ENCODE measurements around the gene DNPEP. TPM values are rescaled to one million over a fixed set of nuclear protein-coding genes. Genes with fewer than 3 reads are reported as not detected.

The DNPEP gene
- 35.7 and 41.8 TPM in 2 replicates for total RNA-seq

DNA sequence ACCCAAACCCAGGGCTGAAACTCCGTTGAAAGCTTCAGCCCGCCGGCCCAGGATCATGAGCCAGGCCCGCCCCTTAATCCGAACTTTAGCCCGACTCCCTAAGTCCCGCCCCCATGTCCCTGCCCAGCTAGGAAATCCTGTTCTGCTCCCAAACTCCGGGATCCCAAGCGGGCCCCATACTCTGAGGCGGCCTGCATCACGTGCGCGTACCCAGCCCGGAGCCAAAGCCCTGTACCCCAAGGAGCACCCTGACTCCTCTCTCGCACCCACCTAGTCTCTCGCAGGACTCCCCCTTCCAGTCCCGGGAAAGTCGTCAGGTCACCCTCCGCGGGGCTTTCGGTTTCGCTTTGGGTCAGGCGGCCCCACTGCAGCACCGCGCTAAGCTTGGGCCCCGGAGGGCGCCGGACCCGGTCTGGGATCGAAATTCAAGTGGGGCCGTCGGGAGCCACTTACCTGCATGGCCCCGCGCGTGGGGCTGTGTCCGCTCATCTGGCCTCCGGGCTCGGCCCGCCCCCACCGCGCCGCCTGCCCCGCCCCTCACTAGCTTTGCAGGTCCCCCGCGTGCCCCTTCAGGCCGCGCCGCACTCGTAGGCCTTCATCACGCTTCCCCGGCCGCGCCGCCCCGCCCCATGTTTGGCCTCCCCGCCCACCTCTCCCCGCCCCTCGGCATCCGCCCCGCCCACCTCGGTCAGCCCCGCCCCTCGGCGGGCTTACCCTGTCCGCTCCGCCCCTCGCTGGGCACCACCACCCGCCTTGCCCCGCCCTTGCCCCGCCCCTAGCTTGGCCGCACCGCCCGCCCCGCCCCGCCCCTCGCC is at the start of gene DNPEP:
TSS of gene DNPEP (minus strand) at position 607 of the 815 bp plus-strand sequence. CDS start at position 489, 118 bp downstream.

DNA sequence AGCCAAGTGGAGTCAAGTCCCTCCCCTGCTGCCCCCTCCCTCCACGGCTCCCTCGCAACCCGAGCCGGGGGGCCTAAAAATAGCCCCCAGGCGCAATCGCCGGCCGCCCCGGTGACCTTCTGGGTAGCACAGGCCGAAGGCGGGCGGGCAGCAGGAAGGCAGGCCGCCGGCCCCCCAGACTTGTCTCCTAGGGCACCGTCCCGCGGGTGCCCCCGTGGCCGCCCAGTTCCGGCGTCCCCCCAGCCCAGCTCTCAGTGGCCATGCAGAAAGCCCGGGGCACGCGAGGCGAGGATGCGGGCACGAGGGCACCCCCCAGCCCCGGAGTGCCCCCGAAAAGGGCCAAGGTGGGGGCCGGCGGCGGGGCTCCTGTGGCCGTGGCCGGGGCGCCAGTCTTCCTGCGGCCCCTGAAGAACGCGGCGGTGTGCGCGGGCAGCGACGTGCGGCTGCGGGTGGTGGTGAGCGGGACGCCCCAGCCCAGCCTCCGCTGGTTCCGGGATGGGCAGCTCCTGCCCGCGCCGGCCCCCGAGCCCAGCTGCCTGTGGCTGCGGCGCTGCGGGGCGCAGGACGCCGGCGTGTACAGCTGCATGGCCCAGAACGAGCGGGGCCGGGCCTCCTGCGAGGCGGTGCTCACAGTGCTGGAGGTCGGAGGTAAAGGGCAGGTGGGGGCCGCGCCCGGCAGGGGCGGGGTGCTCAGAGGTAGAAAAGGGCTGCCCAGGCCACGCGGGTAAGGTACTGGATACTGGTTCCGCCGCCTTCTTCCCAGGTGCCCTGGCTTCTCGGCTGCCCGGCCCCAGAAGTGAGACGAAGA is 47.2 kb upstream of the DNPEP start, which contains the start of gene SPEG:
TSS of gene SPEG (plus strand) at position 126 of the 808 bp plus-strand sequence. CDS start at position 261, 135 bp downstream.

DNA sequence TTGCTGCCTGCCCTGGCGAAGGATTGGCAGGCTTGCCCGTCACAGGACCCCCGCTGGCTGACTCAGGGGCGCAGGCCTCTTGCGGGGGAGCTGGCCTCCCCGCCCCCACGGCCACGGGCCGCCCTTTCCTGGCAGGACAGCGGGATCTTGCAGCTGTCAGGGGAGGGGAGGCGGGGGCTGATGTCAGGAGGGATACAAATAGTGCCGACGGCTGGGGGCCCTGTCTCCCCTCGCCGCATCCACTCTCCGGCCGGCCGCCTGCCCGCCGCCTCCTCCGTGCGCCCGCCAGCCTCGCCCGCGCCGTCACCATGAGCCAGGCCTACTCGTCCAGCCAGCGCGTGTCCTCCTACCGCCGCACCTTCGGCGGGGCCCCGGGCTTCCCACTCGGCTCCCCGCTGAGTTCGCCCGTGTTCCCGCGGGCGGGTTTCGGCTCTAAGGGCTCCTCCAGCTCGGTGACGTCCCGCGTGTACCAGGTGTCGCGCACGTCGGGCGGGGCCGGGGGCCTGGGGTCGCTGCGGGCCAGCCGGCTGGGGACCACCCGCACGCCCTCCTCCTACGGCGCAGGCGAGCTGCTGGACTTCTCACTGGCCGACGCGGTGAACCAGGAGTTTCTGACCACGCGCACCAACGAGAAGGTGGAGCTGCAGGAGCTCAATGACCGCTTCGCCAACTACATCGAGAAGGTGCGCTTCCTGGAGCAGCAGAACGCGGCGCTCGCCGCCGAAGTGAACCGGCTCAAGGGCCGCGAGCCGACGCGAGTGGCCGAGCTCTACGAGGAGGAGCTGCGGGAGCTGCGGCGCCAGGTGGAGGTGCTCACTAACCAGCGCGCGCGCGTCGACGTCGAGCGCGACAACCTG is 30.7 kb upstream of the DNPEP start, which contains the start of gene DES:
TSS of gene DES (plus strand) at position 223 of the 857 bp plus-strand sequence. CDS start at position 309, 86 bp downstream.

DNA sequence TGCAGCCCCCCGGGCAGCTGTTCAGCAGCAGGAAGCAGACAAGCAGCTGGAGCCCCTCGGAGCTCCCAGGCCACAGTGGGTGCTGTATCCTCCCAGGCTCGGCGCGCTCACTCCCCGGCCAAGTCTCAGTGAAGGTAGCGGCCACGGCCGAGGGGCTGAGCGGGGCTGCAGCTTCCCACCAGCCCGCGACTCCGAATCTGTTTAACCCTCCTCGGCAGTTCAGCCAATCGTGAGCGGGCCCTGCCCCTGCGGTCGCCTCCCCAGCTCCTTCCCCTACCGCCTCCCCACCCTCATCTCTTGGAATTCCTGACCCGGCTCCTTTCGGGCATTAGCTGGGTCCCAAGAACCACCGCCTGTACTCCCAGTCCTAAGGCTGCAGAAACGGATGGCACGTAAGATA is 55.2 kb downstream of the DNPEP start, which contains the start of gene RESP18:
TSS of gene RESP18 (minus strand) at position 203 of the 400 bp plus-strand sequence.

Other genes with a start within 250 kb of the DNPEP start
- 12.4 and 12.6 TPM in 2 replicates for gene NHEJ1, start 227.1 kb downstream of the DNPEP start, total RNA-seq
- 0.21 and 0.28 TPM in 2 replicates for gene SLC23A3, start 217.9 kb downstream of the DNPEP start, total RNA-seq
- 42.9 and 50.6 TPM in 2 replicates for gene CNPPD1, start 211.0 kb downstream of the DNPEP start, total RNA-seq
- gene RETREG2, start 209.6 kb downstream of the DNPEP start, total RNA-seq, result 34.1 and 43.3 TPM in 2 replicates
- 23.5 and 31.5 TPM in 2 replicates for gene ZFAND2B, start 181.1 kb downstream of the DNPEP start, total RNA-seq
- gene ABCB6, start 169.0 kb downstream of the DNPEP start, total RNA-seq, result 23.6 and 25.6 TPM in 2 replicates
- 38.8 and 51.2 TPM in 2 replicates for gene ATG9A, start 158.3 kb downstream of the DNPEP start, total RNA-seq
- 22.5 and 24.5 TPM in 2 replicates for gene ANKZF1, start 158.1 kb downstream of the DNPEP start, total RNA-seq
- gene GLB1L, start 142.5 kb downstream of the DNPEP start, total RNA-seq, result 5.9 and 7.4 TPM in 2 replicates
- 9.9 and 10.2 TPM in 2 replicates for gene STK16, start 142.4 kb downstream of the DNPEP start, total RNA-seq
- gene TUBA4B, start 134.7 kb downstream of the DNPEP start, total RNA-seq, result not detected in 2 replicates
- gene TUBA4A, start 134.0 kb downstream of the DNPEP start, total RNA-seq, result 330 and 647 TPM in 2 replicates
- 42.6 and 50.6 TPM in 2 replicates for gene DNAJB2, start 108.5 kb downstream of the DNPEP start, total RNA-seq
- gene PTPRN, start 78.5 kb downstream of the DNPEP start, total RNA-seq, result 0.49 TPM in 1 of 2 replicates, not detected in the other
- gene RESP18, start 55.2 kb downstream of the DNPEP start, total RNA-seq, result not detected in 2 replicates
- not detected in 2 replicates for gene DES, start 30.5 kb upstream of the DNPEP start, total RNA-seq
- gene SPEG, start 46.9 kb upstream of the DNPEP start, total RNA-seq, result 7.5 and 9.0 TPM in 2 replicates
- 24.4 and 32.1 TPM in 2 replicates for gene GMPPA, start 111.0 kb upstream of the DNPEP start, total RNA-seq
- not detected in 2 replicates for gene ASIC4, start 126.6 kb upstream of the DNPEP start, total RNA-seq
- gene CHPF, start 155.9 kb upstream of the DNPEP start, total RNA-seq, result 168 and 186 TPM in 2 replicates
- 0.78 and 0.93 TPM in 2 replicates for gene TMEM198, start 156.1 kb upstream of the DNPEP start, total RNA-seq
- gene OBSL1, start 183.6 kb upstream of the DNPEP start, total RNA-seq, result 35.3 and 35.9 TPM in 2 replicates
- gene INHA, start 184.4 kb upstream of the DNPEP start, total RNA-seq, result not detected in 2 replicates
- gene STK11IP, start 209.9 kb upstream of the DNPEP start, total RNA-seq, result 12.5 and 18.9 TPM in 2 replicates
- 5.9 and 6.5 TPM in 2 replicates for gene SLC4A3, start 239.7 kb upstream of the DNPEP start, total RNA-seq